ENCODE results near the gene RBPMS2.

RBPMS2 gene

DNA sequence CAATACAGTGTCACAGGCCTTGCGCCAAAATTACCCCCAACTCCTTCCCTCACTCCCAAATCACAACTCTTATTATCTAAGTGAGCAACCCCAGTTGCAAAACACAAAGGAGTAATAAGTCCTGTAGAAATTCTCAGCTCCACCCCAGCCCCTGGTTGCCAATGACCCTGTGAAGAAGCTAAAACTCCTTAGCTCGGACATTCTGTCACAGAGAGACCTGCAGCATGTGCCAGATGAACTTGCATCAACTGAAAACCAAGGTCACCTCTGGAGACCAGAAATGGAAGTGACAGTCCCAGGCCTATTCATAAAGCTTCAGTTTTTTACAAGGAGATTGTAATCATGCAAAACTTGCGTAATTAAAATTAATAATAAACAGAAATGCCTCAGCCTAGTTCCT lies 55.2 kb downstream of the RBPMS2 start:
- DNase-seq (ENCODE audit: low read depth): no peak

DNA sequence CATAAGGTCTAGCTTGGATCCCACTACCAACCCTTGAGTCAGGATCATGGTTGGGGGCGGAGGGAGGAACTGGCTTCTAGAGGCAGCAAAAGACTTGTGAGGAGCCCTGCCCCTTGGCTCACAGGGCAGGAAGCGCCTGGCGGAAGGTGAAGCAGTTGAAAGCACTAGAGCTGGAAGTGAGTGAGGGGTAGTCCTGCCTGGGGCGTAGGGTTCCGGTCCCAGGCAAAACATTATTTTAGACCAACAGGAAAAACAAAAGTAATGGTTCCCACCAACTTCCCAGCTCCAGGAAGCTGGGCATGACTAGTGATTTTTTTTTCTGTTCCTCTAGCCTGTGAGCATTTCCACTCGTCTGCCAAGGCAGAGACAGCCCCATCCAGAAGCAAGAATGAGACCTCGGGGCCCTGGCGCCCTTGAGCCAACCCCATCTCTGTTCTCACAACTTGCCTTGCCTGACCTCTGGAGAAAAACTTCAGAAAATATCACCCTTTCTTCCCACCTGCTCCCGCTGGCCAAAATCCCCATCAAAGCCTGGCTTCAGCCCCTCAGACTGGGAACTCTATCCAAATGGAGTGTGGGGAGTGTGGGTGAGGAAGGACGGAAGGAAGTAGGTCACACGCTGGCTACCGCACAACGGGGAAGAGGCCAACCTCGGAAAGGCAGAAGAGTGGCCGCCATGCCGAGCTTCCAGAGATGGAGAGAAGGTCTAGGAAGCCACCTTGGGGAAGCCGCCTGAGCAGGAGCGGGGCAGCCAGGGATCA lies 57.5 kb downstream of the RBPMS2 start:
- DNase-seq (ENCODE audit: low read depth): no peak

DNA sequence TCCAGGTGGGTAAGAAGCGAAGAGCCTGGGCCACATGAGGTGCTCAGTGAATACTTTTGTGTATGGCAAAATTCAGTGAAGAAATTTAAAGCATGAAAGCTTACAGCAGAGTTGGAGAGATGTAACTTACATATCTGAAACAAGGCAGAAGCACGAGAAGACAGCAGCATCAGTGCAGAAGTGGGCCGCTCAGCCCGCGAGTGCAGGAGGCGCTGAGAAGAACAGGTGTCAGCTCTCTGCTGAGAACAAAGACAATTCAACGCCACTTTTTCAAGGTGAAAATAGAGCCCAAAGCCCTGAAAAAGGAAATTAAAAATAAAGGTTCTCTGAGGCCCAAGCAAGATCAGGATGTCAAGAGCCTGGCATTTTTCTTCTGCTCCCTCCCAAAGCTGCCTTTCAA lies 58.3 kb downstream of the RBPMS2 start:
- no peak for DNase-seq (ENCODE audit: low read depth)

DNA sequence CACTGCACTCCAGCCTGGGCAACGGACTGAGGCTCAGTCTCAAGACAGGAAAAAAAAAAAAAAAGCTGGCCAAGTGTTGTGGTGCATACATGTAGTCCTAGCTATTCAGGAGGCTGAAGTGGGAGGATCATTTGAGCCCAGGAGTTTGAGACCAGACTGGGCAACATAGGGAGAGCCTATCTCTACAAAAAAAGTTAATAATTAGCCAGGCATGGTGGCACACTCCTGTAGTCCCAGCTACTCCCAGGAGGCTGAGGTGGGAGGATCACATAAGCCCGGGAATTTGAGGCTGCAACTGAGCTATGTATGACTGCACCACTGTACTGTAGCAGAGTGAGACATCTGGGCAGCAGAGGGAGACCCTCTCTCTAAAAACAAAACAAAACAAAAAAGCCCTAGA lies 58.9 kb downstream of the RBPMS2 start:
- no peak for DNase-seq (ENCODE audit: low read depth)

- DNase-seq (ENCODE audit: low read depth): no peak
Observed at GRCh38 chr15:64713592-64713991, 61.8 kb downstream of the RBPMS2 start.

GRCh38 chr15:64712353-64712752 lies 63.0 kb downstream of the RBPMS2 start:
- DNase-seq (ENCODE audit: low read depth): no peak

DNA sequence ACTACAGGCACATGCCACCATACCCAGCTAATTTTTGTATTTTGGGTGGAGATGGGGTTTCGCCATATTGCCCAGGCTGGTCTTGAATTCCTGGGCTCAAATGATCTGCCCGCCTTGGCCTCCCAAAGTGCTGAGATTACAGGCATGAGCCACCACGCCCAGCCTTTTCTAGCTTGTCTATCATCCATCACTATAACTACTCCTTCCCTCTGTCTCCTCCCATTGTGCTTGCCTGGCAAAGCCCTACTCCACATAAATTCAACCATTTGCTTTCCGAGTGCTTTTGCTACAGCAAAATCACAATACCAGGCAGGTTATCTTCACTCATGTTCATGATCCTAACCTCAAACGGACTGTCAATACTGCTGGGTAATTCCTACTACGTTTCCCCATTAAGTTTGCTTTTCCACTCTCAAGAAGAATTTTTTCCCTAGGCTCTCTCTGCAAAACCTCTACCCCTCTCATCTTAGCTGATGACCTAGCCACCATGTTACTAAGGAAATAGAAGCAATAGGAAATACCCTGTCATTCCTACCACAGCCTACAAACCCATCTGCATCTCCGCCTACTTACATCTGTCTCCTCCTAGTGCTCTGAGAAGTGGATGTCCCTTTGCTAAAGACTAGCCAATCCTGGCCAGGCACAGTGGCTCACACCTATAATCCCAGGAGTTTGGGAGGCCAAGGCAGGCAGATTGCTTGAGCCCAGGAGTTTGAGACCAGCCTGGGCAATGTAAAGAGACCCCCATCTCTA lies 64.5 kb downstream of the RBPMS2 start:
- DNase-seq (ENCODE audit: low read depth): no peak

DNA sequence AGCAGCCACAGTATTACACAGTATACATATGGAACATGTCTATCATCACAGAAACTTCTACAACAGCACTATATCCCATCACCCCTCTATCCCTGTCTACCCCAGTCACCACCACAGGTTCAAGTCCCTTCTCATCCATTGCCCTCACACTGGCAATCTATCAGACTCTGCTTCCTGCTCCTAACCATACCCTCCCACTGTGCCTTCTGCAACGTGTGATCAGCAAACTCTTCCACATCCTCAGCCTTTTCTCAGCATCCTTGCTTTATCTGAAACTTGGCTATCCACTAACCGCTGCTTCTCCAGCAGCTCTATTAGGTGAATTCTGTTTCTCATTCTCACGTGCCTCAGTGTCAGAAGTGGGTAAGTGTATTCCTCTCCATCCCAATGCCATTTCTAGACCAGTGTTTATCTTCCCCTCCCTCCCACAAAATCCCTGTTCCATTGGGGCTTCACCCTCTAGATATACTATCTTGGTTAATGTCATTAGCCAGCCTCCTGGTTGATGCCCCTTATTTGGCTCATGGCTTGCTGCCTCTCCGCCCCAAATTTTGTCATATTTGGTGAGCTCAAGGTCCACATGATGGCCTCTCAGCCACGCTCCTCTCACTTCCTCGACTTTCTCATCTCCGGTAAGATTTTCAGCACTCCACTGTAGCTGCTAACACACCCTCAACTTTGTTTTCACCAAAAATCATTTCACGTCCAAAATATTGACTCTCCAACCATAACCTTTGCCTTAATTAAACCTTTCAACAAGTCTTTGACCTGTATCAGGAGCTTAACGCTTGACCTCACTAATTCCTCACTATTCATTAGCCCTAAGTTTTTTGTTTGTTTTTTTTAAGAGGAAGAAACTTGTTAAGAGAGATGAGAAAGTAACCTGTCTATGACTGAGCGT lies 69.1 kb downstream of the RBPMS2 start:
- DNase-seq (ENCODE audit: low read depth): no peak

- no peak for DNase-seq (ENCODE audit: low read depth)
Observed at GRCh38 chr15:64705006-64705405, 70.4 kb downstream of the RBPMS2 start.

DNA sequence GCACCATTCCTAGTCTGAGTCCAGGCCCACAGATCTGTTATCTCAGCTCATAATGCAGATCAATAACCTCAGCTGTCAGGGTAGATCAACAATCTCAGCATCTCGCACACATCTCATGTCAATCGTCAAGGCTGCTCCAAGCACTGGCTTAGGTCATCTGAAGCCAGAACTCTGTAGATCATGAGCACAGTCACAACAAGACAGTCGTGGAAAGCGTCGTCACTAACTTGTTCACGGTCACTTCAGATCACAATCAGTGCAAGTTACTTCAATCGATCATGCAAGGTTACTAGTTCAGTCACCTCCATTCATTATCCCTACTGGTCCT lies 71.8 kb downstream of the RBPMS2 start:
- no peak for DNase-seq (ENCODE audit: low read depth)

DNA sequence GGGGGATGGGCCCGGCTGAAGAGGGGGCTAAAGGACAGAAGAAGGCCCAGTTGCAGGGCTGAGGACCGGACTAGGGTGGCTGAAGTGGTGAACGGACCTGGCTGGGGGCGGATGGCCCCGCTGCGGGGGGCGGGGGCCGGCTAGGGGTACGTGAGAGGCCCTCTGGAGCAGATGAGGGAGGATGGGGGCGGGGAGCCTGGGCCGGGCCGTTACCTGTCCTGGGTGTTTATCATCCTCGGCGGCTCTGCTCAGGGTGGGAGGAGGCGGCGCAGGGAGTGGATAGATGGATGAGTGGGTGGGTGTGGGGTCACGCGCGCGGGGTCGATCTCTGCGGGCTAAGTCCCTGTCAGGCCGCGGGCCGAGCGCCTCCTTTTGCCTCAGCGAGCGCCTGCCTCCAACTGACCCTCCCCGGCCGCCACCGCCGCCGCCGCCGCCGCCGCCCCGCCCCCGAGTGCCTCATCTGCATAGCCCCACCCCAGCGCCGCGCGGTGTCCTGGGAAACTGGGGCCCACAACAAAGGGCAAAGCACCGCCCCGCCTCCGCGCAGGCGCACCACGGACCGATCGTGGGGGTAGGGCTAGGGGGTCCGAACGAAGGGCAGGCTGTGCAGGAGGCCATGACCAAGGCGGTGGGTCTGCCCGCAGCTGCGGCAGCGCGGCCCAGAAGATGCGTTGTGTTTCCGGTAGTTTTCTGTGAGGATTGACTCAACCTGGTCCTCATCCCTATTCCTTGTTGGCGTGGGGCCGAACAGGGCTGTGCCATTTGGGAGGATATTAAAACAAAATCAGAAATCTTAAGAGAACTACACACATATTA lies 72.4 kb downstream of the RBPMS2 start:
- peak; percentile 94 for DNase-seq (ENCODE audit: low read depth)

- no peak for DNase-seq (ENCODE audit: low read depth)
Observed at GRCh38 chr15:64701482-64702184, 73.8 kb downstream of the RBPMS2 start.

GRCh38 chr15:64701051-64701450 lies 74.3 kb downstream of the RBPMS2 start:
- DNase-seq (ENCODE audit: low read depth): no peak

DNA sequence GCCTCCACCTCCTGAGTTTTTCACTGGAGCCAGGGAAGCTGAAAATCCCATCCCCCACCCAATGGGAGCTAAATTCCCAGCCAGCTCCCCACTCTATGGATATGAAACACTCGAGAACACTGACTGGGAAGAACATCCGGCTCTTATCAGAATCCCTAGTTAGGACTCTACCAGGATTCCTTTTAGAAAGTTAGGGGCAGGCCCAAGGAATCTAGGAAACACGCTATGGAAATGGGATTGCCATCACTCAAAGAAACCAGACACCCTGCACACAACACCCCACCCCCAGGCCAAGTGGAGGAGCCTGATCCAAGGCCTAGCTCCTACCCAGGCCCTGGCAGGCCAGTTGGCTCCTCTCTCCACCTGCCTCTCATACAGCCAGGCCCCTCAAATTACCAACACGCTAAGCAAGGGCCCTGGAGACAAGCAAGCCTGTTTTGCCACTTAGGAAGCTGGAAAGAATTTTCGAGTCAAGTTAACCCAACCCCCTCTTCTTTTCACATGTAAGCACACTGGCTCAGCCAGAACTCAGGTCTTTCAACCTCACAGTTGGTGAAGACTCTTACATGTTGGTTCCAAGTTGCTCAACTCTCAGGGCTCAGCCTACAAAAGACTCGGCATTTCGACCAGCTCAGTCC lies 75.5 kb downstream of the RBPMS2 start:
- DNase-seq (ENCODE audit: low read depth): no peak

GRCh38 chr15:64698823-64699222 lies 76.6 kb downstream of the RBPMS2 start:
- no peak for DNase-seq (ENCODE audit: low read depth)

- DNase-seq (ENCODE audit: low read depth): no peak
Observed at GRCh38 chr15:64697911-64698369, 77.4 kb downstream of the RBPMS2 start.

DNA sequence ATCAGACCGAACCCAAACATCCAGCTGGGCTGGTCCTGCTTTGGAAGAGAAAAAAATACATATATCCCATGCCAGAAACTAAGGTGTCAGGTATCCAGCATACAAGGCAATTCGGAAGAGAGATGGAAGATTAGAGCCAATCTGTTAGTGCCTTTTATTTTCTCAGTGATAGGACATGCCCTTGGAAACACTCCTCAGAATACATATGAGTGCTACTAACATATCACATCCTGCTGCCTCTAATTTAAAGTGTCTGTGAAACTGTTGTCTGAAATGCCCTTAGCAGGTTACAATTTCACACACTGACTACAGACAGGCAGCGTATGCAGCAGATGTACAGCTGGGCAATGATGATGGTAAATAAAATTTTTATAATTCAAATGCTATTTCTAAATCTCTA lies 78.9 kb downstream of the RBPMS2 start:
- no peak for DNase-seq (ENCODE audit: low read depth)

DNA sequence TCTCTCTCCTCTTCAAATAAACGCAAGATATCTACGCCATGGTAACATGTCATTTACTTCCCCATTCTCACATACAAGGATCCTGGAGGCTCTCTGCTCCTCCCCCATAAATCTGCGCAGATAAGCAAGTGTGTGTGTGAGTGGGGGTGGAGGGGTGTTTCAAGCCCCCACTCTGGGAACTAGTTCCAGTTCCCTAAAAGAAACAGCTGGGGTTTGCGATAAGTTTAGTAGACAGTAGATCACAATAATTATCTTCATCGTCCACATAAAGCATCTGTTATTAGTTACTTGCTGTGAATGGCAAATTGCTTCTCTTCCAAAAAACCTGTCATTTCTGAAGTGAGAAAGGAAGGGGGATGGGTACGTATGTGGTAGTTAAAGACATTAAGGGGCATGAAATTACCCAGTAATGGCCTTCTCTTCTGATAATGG lies 79.8 kb downstream of the RBPMS2 start:
- DNase-seq (ENCODE audit: low read depth): no peak

- no peak for DNase-seq (ENCODE audit: low read depth)
Observed at GRCh38 chr15:64694816-64695215, 80.6 kb downstream of the RBPMS2 start.

GRCh38 chr15:64693134-64693533 lies 82.3 kb downstream of the RBPMS2 start:
- DNase-seq (ENCODE audit: low read depth): no peak
